ENCODE measurements around the gene SCYGR3.

DNA sequence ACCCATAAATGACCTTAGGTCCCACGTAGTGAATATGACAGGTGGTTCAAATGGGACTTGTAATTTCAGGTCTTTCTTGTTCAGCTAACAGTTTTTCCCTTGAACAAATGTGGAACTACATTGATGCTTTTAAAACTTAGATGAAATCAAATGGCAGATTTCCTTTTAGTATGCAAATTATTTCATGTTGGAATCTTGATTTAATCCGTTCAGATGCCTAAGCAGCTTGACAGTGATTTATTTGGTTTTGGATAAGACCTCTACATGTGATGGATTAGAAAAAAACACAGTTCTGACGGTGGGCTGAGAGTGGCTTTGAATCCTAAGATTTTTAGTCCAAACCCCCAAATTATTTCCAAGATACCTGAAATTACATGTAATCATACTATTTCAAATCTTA lies 19.6 kb upstream of the SCYGR3 start:
- TF ChIP-seq POLR2A (IDR thresholded peaks at IDR 0.05; ENCODE audit: control extremely low read depth in 1 of 2, low read depth in 2 of 2, low read length in 2 of 2) (no peak), RFX5 (IDR thresholded peaks at IDR 0.05; ENCODE audit: borderline replicate concordance, low read depth, low read length) (no peak), SRF (IDR thresholded peaks at IDR 0.05; ENCODE audit: low read depth, low read length) (no peak), RAD21 (IDR thresholded peaks at IDR 0.05 in 1 of 2, conservative IDR thresholded peaks at IDR 0.05 in 1 of 2; ENCODE audit: low read depth in 2 of 2, low read length in 2 of 2) (no peak), TCF12 (IDR thresholded peaks at IDR 0.05; ENCODE audit: low read depth, low read length) (no peak), EZH2 (IDR thresholded peaks at IDR 0.05; ENCODE audit: low read depth, low read length, severe bottlenecking) (no peak), POLR2AphosphoS5 (IDR thresholded peaks at IDR 0.05; ENCODE audit: low read depth, low read length) (no peak), SIX5 (IDR thresholded peaks at IDR 0.05; ENCODE audit: low read depth, low read length) (no peak), ZNF274 (IDR thresholded peaks at IDR 0.05; ENCODE audit: borderline replicate concordance, extremely low read depth, low read length) (no peak), RBBP5 (IDR thresholded peaks at IDR 0.05; ENCODE audit: borderline replicate concordance, low read depth, low read length) (no peak), CEBPB (IDR thresholded peaks at IDR 0.05; ENCODE audit: low read depth, low read length) (no peak)
- TF ChIP-seq, protein P1, sequence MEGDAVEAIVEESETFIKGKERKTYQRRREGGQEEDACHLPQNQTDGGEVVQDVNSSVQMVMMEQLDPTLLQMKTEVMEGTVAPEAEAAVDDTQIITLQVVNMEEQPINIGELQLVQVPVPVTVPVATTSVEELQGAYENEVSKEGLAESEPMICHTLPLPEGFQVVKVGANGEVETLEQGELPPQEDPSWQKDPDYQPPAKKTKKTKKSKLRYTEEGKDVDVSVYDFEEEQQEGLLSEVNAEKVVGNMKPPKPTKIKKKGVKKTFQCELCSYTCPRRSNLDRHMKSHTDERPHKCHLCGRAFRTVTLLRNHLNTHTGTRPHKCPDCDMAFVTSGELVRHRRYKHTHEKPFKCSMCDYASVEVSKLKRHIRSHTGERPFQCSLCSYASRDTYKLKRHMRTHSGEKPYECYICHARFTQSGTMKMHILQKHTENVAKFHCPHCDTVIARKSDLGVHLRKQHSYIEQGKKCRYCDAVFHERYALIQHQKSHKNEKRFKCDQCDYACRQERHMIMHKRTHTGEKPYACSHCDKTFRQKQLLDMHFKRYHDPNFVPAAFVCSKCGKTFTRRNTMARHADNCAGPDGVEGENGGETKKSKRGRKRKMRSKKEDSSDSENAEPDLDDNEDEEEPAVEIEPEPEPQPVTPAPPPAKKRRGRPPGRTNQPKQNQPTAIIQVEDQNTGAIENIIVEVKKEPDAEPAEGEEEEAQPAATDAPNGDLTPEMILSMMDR (IDR thresholded peaks at IDR 0.05; ENCODE audit: control extremely low read depth in 1 of 3, insufficient read depth in 1 of 3, low read depth in 1 of 3, low read length in 3 of 3), result no peak
- TF ChIP-seq, protein P2, sequence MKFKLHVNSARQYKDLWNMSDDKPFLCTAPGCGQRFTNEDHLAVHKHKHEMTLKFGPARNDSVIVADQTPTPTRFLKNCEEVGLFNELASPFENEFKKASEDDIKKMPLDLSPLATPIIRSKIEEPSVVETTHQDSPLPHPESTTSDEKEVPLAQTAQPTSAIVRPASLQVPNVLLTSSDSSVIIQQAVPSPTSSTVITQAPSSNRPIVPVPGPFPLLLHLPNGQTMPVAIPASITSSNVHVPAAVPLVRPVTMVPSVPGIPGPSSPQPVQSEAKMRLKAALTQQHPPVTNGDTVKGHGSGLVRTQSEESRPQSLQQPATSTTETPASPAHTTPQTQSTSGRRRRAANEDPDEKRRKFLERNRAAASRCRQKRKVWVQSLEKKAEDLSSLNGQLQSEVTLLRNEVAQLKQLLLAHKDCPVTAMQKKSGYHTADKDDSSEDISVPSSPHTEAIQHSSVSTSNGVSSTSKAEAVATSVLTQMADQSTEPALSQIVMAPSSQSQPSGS (IDR thresholded peaks at IDR 0.05; ENCODE audit: low read length), result no peak
